ENCODE results near the gene RASSF5. TPM values are rescaled to one million over a fixed set of nuclear protein-coding genes. Genes with fewer than 3 reads are reported as not detected.

Gene RASSF5
- total and polyA plus RNA-seq, 9 of the 15 experiments (the other 6 are each of a cell fraction or from before 2014, with no cell fraction given), result 6.1 to 41.0 (median 25.2) TPM

- peak; percentile 34 for TF ChIP-seq HNRNPK (IDR thresholded peaks at IDR 0.05; ENCODE audit: low read depth, low read length, poor library complexity, severe bottlenecking)
- TF ChIP-seq ESRRB (CRISPR knock-in tag; IDR thresholded peaks at IDR 0.05; ENCODE audit: borderline replicate concordance), result no peak
- no peak for TF ChIP-seq ZNF133 (CRISPR knock-in tag; IDR thresholded peaks at IDR 0.05)
- TF ChIP-seq ZNF407 (IDR thresholded peaks at IDR 0.05; ENCODE audit: low read depth), result no peak
- TF ChIP-seq HIVEP1 (CRISPR knock-in tag; IDR thresholded peaks at IDR 0.05), result no peak
- peak in 2 of 3 experiments; percentile 30; a peak in 2 of 6 replicates for TF ChIP-seq CTCF (IDR thresholded peaks at IDR 0.05 in 2 of 3, conservative IDR thresholded peaks at IDR 0.05 in 1 of 3; ENCODE audit: insufficient read depth in 2 of 3, low read depth in 1 of 3, low read length in 3 of 3)
- TF ChIP-seq ZNF143 (CRISPR knock-in tag; IDR thresholded peaks at IDR 0.05), result peak; percentile 48; the same call in 1 of the 2 replicates
- no peak for TF ChIP-seq IFI16 (CRISPR knock-in tag; IDR thresholded peaks at IDR 0.05)
- TF ChIP-seq HDGF (IDR thresholded peaks at IDR 0.05), result no peak
- TF ChIP-seq ZNF146 (CRISPR knock-in tag; IDR thresholded peaks at IDR 0.05; ENCODE audit: unreplicated experiment), result no peak
- no peak for TF ChIP-seq PTBP1 (IDR thresholded peaks at IDR 0.05; ENCODE audit: low read depth, low read length)
- no peak for TF ChIP-seq GTF3C2 (IDR thresholded peaks at IDR 0.05; ENCODE audit: borderline replicate concordance, extremely low read depth, insufficient read length)
- peak; percentile 17; the same call in 1 of the 2 replicates for TF ChIP-seq ZNF274 (IDR thresholded peaks at IDR 0.05; ENCODE audit: borderline replicate concordance, low read depth, low read length)
Observed at GRCh38 chr1:206635080-206635977, 128.0 kb downstream of the RASSF5 start, which contains the start of gene DYRK3 (continued).

Measured in K562 (cell line).